DND-41 (cell line): Measurements from ENCODE around the gene MS4A6E.

Source experiments
- CTCF ChIP-seq: IDR thresholded peaks from 2 replicates; pipeline ENCODE4 v1.5.1; 2012; ENCODE audit warnings: borderline replicate concordance, low read length, moderate library complexity, mild to moderate bottlenecking; ENCODE audit not compliant: poor library complexity, severe bottlenecking; ENCODE audit errors: extremely low read depth
- EZH2 ChIP-seq: IDR thresholded peaks from 3 replicates; pipeline ENCODE4 v1.6.1; 2012; ENCODE audit warnings: borderline replicate concordance, low read depth, mild to moderate bottlenecking, moderate library complexity, low read length, inconsistent platforms; ENCODE audit not compliant: severe bottlenecking

- no peak for TF ChIP-seq EZH2
- TF ChIP-seq CTCF = no peak
Observed at GRCh38 chr11:60372767-60373166, 45.7 kb downstream of the MS4A6E start.
